H7 (cell line): ENCODE results near the gene FHIT. TPM values are rescaled to one million over a fixed set of nuclear protein-coding genes. Genes with fewer than 3 reads are reported as not detected.
"Not testable (repeated sequence)": the region's sequence is repeated elsewhere in the genome, so short reads cannot be mapped to it uniquely, and the experiment has no call there.

ENCODE experiments used
- DNase-seq: peaks from one replicate; pipeline ENCODE4 v3.0.0; 2012
- H3K27me3 ChIP-seq: 2 replicates; pipeline ENCODE4 v1.6.0; 2011; ENCODE audit warnings: mild to moderate bottlenecking, low read length; ENCODE audit not compliant: control insufficient read depth, insufficient read depth
- H3K36me3 ChIP-seq: replicated peaks from 2 replicates; pipeline ENCODE4 v1.5.1; 2011; ENCODE audit warnings: low read length; ENCODE audit not compliant: control insufficient read depth, insufficient read depth
- H3K4me3 ChIP-seq: 2 replicates; pipeline ENCODE4 v1.5.1; 2011; ENCODE audit warnings: low read depth, mild to moderate bottlenecking, control low read depth, low read length, moderate library complexity; ENCODE audit not compliant: insufficient read depth
- total RNA-seq: library from RNA; depleted of rRNA; stranded (reverse); fragments of >200 nt; shearing (Covaris generic); gene quantifications from 2 replicates; pipeline ENCODE4 v1.2.3, GENCODE V29; 2014

Gene FHIT
- total RNA-seq, 1 experiment from 2014 or later, result 2.1 TPM

- Histone ChIP-seq H3K36me3 (no peaks in the 10 kb centered on the region), H3K27me3 (no peaks in the 10 kb centered on the region), H3K4me3 (no peak overlapping the region)
- no peak for DNase-seq
Measured at GRCh38 chr3:60675424-60675823, 575.8 kb downstream of the FHIT start.

DNA sequence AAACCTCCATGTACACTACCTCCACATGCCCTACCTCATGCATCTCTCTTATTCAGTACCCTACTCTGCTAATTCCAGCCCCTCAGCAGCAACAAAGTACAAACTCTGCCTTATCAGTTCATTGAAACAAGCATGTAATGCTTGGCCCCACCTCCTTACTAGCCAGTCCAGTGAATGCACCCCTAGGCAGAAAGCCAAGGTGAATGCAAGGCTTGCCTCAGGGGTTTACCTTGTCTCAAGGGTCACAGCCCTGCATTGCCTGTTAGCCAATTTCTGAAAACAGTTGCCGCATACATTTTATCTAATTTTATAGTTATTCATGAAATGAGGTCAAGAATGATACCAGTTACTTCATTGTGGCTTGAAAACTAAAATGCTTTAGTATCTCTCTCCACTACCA lies 576.4 kb downstream of the FHIT start:
- DNase-seq, result no peak
- H3K36me3 ChIP-seq, result no peaks in the 10 kb centered on the region

DNA sequence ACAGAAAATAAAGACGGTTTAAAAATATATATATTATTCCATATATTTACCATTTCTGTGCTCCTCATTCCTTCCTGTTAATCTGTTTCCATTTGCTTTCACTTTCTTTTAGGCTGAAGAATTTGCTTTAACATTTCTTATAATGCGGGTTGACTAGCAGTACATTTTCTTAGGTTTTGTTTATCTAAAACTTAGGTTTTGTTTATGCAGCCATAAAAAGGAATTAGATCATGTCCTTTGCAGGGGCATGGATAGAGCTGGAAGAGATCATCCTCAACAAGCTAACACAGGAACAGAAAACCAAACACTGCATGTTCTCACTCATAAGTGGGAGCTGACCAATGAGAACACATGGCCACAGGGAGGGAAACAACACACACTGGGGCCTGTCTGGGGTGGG lies 578.1 kb downstream of the FHIT start:
- DNase-seq, result no peak
- no peak overlapping the region for H3K4me3 ChIP-seq
- H3K36me3 ChIP-seq, result no peaks in the 10 kb centered on the region
- no peaks in the 10 kb centered on the region for H3K27me3 ChIP-seq

More for the DNA sequence above, 576.4 kb downstream of the FHIT start:
- Histone ChIP-seq H3K27me3 (no peaks in the 10 kb centered on the region), H3K4me3 (no peak overlapping the region)

GRCh38 chr3:60672337-60672736 lies 578.9 kb downstream of the FHIT start:
- not testable (repeated sequence) for DNase-seq, H3K27me3 ChIP-seq, H3K4me3 ChIP-seq, H3K36me3 ChIP-seq

GRCh38 chr3:60669636-60670035 lies 581.6 kb downstream of the FHIT start:
- no peak overlapping the region for H3K4me3 ChIP-seq
- peak; percentile 31 for DNase-seq

DNA sequence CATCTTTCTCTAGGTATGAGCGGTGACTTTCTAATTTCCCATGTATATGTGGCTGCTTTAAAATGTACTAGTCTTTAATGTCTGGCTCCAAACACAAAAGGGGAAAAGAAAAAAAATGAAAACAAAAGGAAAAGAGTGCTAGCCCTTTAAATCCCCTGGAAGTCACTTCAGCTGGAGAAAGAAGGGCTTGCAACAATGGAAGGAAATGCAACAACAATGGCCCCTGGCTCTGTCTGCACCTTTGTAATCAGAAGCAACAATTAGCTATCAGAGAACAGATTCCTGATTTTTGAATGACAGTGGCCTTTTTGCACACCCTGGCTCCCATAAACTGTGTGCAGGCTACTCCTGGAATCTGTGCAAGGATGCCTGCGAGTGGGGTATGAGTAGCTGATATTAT lies 591.2 kb downstream of the FHIT start:
- no peaks in the 10 kb centered on the region for H3K27me3 ChIP-seq
- no peaks in the 10 kb centered on the region for H3K36me3 ChIP-seq
- no peak for DNase-seq
- H3K4me3 ChIP-seq, result no peak overlapping the region

More at GRCh38 chr3:60669636-60670035, 581.6 kb downstream of the FHIT start:
- no peaks in the 10 kb centered on the region for H3K36me3 ChIP-seq
- no peaks in the 10 kb centered on the region for H3K27me3 ChIP-seq

- H3K36me3 ChIP-seq, result no peaks in the 10 kb centered on the region
- no peaks in the 10 kb centered on the region for H3K27me3 ChIP-seq
- no peak overlapping the region for H3K4me3 ChIP-seq
- DNase-seq, result no peak
Measured at GRCh38 chr3:60659098-60659497, 592.2 kb downstream of the FHIT start.

- H3K36me3 ChIP-seq, result no peaks in the 10 kb centered on the region
- H3K27me3 ChIP-seq, result no peaks in the 10 kb centered on the region
- no peak for DNase-seq
- H3K4me3 ChIP-seq, result no peak overlapping the region
Measured at GRCh38 chr3:60657972-60658371, 593.3 kb downstream of the FHIT start.

GRCh38 chr3:60652829-60653228 lies 598.4 kb downstream of the FHIT start:
- DNase-seq, result no peak
- no peaks in the 10 kb centered on the region for H3K27me3 ChIP-seq
- no peak overlapping the region for H3K4me3 ChIP-seq
- H3K36me3 ChIP-seq, result no peaks in the 10 kb centered on the region

DNA sequence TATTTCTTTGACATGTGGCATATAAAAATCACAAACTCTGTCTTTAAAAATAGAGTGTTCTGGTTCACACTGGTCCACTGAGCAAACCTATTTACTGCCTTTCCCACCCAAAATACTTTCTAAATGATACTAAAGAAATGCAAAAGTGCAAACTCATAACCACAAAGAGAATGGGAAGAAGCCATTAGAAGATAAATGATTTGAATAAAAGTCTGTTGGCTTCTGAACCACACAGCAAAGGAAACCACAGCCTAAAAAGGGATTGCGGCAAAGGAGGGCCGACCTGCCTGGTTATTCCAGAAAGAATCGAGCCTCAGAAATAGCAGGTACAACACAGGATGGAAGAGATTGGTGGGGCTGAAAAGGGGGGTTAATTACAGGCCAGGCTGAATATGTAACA lies 599.5 kb downstream of the FHIT start:
- H3K4me3 ChIP-seq, result no peak overlapping the region
- DNase-seq, result no peak
- H3K36me3 ChIP-seq, result no peaks in the 10 kb centered on the region
- no peaks in the 10 kb centered on the region for H3K27me3 ChIP-seq

- Histone ChIP-seq H3K4me3 (no peak overlapping the region), H3K36me3 (no peaks in the 10 kb centered on the region), H3K27me3 (no peaks in the 10 kb centered on the region)
- DNase-seq, result no peak
Measured at GRCh38 chr3:60650171-60650570, 601.1 kb downstream of the FHIT start.

DNA sequence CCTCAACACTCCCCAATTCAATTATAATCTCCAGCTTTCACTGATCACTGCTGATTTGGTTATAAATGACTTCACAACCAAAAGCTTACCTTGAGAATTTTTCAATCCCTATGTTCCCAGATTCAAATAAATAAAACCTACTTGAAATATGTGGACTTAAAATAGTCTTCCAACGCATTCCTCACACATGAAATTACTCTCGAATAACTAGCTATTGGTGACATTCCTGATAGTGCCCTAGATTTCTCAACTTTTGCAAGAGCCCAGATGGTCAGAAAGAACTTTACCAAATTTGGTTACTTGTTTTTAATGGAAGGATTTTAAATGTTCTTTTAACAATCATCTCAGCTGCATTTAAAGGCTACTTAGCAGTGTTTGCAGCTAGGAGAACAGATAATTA lies 605.5 kb downstream of the FHIT start:
- no peak overlapping the region for H3K4me3 ChIP-seq
- no peaks in the 10 kb centered on the region for H3K36me3 ChIP-seq

GRCh38 chr3:60643831-60644230 lies 607.4 kb downstream of the FHIT start:
- DNase-seq, result no peak
- H3K36me3 ChIP-seq, result no peaks in the 10 kb centered on the region
- H3K4me3 ChIP-seq, result no peak overlapping the region
- H3K27me3 ChIP-seq, result no peaks in the 10 kb centered on the region

More for the DNA sequence above, 605.5 kb downstream of the FHIT start:
- DNase-seq, result no peak
- no peaks in the 10 kb centered on the region for H3K27me3 ChIP-seq

- no peaks in the 10 kb centered on the region for H3K36me3 ChIP-seq
- DNase-seq, result no peak
- no peaks in the 10 kb centered on the region for H3K27me3 ChIP-seq
- no peak overlapping the region for H3K4me3 ChIP-seq
Measured at GRCh38 chr3:60641354-60641753, 609.9 kb downstream of the FHIT start.

DNA sequence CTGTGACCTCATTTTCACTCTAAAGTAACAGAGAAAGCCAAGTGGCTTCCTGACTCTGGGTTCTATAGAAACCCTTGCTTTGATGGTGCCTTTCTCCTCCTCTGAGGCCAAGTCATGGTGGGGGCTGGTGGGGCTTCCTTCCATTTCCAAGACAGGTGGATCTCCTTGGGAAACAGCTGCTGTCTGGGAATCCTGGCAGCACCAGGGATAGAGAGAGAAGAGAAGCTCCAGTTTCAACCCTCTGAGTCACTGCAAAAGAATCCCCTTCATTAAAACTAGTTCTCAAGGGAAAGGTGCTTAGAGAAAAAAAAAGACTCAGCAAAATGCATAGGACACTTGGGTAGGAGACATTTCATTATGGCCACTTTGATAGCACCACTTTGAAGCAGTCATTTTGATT lies 614.4 kb downstream of the FHIT start:
- H3K27me3 ChIP-seq, result no peaks in the 10 kb centered on the region; the same call in 1 of the 2 replicates
- H3K4me3 ChIP-seq, result no peak overlapping the region
- no peaks in the 10 kb centered on the region for H3K36me3 ChIP-seq
- no peak for DNase-seq

- H3K36me3 ChIP-seq, result no peaks in the 10 kb centered on the region
- DNase-seq, result no peak
- H3K4me3 ChIP-seq, result no peak overlapping the region
- H3K27me3 ChIP-seq, result no peaks in the 10 kb centered on the region; the same call in 1 of the 2 replicates
Measured at GRCh38 chr3:60633644-60634043, 617.6 kb downstream of the FHIT start.
